H1 (cell line): ENCODE results near the gene SRRT. TPM values are rescaled to one million over a fixed set of nuclear protein-coding genes. Genes with fewer than 3 reads are reported as not detected.

Experiments used
- CHD2 ChIP-seq: IDR thresholded peaks from 2 replicates; pipeline ENCODE4 v1.6.1; 2012; ENCODE audit warnings: low read length, improper control_type of control experiment
- POU5F1 ChIP-seq: IDR thresholded peaks from 2 replicates; pipeline ENCODE4 v1.6.1; 2011; ENCODE audit warnings: low read depth, mild to moderate bottlenecking, low read length, moderate library complexity
- RXRA ChIP-seq: IDR thresholded peaks from 2 replicates; pipeline ENCODE4 v1.6.1; 2011; ENCODE audit warnings: low read depth, mild to moderate bottlenecking, low read length, moderate library complexity; ENCODE audit not compliant: insufficient read depth
- SAP30 ChIP-seq: fragments of 300-600 bp; sonication (generic); IDR thresholded peaks from 2 replicates; pipeline ENCODE4 v1.7.1; 2012; ENCODE audit warnings: low read length, moderate library complexity, mild to moderate bottlenecking, inconsistent platforms; ENCODE audit not compliant: insufficient read depth, insufficient replicate concordance
- SIRT6 ChIP-seq: IDR thresholded peaks from one replicate; pipeline ENCODE4 v1.7.1; 2012; ENCODE audit warnings: low read length, inconsistent platforms
- SP2 ChIP-seq: IDR thresholded peaks from 2 replicates; pipeline ENCODE4 v1.6.1; 2012; ENCODE audit warnings: mild to moderate bottlenecking, low read length, inconsistent platforms
- polyA plus RNA-seq, 7 experiments: library from polyadenylated mRNA; depleted of rRNA in 3 of 7; stranded (reverse) in 5 of 7; unstranded in 2 of 7; fragments of >200 nt in 5 of 7; fragments of 200-250 nt in 2 of 7; gene quantifications; 1 replicate in 5 of 7; 2 replicates in 1 of 7; 4 replicates in 1 of 7; pipeline versions ENCODE4 v1.2.1 to v1.2.3, GENCODE V29; 2011 to 2013; ENCODE audit warnings: missing spikeins in 2 of 7, mixed read lengths in 2 of 7
- total RNA-seq: library from RNA; stranded (reverse); fragmentation: NEBNext Ultra II Directional; extraction: Animal tissue kit (Norgen Biotek cat#: 25700); gene quantifications from 2 replicates; pipeline ENCODE4 v1.2.1, GENCODE V29; 2021
- TF ChIP-seq, protein P1 (sequence below): fragments of 300-600 bp; sonication (generic); IDR thresholded peaks from 2 replicates; pipeline ENCODE4 v1.7.1; 2012; ENCODE audit warnings: low read length, moderate library complexity, mild to moderate bottlenecking, inconsistent platforms; ENCODE audit not compliant: insufficient replicate concordance
- TF ChIP-seq, protein P2 (sequence below): IDR thresholded peaks from 2 replicates; pipeline ENCODE4 v1.6.1; 2011; ENCODE audit warnings: low read length, improper control_type of control experiment
- TF ChIP-seq, protein P3 (sequence below): IDR thresholded peaks from 2 replicates; pipeline ENCODE4 v1.6.1; 2012; ENCODE audit warnings: inconsistent platforms

SRRT gene
- total and polyA plus RNA-seq, 2 of the 8 experiments (the other 6 are each of a cell fraction or from before 2014, with no cell fraction given): 66.7 to 237 TPM

DNA sequence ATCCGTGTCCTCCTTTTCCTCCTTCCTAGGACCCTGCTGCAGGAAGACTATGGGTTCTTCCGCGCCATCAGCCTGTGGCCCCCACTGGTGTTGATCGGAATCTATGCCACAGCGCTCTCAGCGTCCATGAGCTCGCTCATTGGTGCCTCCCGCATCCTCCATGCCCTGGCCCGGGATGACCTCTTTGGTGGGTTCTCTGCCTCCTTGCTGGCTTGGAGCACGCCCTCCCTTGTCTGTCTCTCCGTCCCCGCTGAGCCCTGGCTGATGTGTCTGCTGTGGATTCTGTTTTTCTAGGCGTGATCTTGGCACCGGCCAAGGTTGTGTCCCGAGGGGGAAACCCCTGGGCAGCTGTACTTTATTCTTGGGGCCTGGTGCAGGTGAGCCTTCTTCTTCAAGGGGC is 15.0 kb upstream of the SRRT start (continued):
- TF ChIP-seq, protein P1, sequence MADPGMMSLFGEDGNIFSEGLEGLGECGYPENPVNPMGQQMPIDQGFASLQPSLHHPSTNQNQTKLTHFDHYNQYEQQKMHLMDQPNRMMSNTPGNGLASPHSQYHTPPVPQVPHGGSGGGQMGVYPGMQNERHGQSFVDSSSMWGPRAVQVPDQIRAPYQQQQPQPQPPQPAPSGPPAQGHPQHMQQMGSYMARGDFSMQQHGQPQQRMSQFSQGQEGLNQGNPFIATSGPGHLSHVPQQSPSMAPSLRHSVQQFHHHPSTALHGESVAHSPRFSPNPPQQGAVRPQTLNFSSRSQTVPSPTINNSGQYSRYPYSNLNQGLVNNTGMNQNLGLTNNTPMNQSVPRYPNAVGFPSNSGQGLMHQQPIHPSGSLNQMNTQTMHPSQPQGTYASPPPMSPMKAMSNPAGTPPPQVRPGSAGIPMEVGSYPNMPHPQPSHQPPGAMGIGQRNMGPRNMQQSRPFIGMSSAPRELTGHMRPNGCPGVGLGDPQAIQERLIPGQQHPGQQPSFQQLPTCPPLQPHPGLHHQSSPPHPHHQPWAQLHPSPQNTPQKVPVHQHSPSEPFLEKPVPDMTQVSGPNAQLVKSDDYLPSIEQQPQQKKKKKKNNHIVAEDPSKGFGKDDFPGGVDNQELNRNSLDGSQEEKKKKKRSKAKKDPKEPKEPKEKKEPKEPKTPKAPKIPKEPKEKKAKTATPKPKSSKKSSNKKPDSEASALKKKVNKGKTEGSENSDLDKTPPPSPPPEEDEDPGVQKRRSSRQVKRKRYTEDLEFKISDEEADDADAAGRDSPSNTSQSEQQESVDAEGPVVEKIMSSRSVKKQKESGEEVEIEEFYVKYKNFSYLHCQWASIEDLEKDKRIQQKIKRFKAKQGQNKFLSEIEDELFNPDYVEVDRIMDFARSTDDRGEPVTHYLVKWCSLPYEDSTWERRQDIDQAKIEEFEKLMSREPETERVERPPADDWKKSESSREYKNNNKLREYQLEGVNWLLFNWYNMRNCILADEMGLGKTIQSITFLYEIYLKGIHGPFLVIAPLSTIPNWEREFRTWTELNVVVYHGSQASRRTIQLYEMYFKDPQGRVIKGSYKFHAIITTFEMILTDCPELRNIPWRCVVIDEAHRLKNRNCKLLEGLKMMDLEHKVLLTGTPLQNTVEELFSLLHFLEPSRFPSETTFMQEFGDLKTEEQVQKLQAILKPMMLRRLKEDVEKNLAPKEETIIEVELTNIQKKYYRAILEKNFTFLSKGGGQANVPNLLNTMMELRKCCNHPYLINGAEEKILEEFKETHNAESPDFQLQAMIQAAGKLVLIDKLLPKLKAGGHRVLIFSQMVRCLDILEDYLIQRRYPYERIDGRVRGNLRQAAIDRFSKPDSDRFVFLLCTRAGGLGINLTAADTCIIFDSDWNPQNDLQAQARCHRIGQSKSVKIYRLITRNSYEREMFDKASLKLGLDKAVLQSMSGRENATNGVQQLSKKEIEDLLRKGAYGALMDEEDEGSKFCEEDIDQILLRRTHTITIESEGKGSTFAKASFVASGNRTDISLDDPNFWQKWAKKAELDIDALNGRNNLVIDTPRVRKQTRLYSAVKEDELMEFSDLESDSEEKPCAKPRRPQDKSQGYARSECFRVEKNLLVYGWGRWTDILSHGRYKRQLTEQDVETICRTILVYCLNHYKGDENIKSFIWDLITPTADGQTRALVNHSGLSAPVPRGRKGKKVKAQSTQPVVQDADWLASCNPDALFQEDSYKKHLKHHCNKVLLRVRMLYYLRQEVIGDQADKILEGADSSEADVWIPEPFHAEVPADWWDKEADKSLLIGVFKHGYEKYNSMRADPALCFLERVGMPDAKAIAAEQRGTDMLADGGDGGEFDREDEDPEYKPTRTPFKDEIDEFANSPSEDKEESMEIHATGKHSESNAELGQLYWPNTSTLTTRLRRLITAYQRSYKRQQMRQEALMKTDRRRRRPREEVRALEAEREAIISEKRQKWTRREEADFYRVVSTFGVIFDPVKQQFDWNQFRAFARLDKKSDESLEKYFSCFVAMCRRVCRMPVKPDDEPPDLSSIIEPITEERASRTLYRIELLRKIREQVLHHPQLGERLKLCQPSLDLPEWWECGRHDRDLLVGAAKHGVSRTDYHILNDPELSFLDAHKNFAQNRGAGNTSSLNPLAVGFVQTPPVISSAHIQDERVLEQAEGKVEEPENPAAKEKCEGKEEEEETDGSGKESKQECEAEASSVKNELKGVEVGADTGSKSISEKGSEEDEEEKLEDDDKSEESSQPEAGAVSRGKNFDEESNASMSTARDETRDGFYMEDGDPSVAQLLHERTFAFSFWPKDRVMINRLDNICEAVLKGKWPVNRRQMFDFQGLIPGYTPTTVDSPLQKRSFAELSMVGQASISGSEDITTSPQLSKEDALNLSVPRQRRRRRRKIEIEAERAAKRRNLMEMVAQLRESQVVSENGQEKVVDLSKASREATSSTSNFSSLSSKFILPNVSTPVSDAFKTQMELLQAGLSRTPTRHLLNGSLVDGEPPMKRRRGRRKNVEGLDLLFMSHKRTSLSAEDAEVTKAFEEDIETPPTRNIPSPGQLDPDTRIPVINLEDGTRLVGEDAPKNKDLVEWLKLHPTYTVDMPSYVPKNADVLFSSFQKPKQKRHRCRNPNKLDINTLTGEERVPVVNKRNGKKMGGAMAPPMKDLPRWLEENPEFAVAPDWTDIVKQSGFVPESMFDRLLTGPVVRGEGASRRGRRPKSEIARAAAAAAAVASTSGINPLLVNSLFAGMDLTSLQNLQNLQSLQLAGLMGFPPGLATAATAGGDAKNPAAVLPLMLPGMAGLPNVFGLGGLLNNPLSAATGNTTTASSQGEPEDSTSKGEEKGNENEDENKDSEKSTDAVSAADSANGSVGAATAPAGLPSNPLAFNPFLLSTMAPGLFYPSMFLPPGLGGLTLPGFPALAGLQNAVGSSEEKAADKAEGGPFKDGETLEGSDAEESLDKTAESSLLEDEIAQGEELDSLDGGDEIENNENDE: no peak
- TF ChIP-seq SP2 (no peak), POU5F1 (no peak), CHD2 (no peak), SAP30 (no peak), RXRA (no peak), SIRT6 (no peak)
- TF ChIP-seq, protein P2, sequence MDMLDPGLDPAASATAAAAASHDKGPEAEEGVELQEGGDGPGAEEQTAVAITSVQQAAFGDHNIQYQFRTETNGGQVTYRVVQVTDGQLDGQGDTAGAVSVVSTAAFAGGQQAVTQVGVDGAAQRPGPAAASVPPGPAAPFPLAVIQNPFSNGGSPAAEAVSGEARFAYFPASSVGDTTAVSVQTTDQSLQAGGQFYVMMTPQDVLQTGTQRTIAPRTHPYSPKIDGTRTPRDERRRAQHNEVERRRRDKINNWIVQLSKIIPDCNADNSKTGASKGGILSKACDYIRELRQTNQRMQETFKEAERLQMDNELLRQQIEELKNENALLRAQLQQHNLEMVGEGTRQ: no peak
- TF ChIP-seq, protein P3, sequence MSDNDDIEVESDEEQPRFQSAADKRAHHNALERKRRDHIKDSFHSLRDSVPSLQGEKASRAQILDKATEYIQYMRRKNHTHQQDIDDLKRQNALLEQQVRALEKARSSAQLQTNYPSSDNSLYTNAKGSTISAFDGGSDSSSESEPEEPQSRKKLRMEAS: no peak
